NCI-H2196 treated with DMSO at 0.1 percent for 48 hours (cell line): ENCODE data around the gene TMC1.

Experiments used
- DNase-seq: peaks from one replicate; lab custom pipeline; 2025; ENCODE audit not compliant: unreplicated experiment; lab: John Stamatoyannopoulos, UW

The TMC1 gene

DNA sequence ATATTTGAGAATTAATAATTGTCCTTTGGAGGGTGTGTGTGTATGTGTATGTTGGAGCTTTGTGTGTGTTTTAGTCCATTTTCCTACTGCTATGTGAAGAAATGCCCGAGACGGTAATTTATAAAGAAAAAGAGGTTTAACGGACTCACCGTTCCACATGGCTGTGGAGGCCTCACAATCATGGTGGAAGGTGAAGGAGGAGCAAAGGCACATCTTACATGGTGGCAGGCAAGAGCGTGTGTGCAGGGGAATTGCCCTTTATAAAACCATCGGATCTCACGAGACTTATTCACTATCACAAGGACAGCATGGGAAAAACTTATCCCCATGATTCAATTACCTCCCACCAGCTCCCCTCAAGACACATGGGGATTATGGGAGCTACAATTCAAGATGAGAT lies 44.1 kb downstream of the TMC1 start:
- no peak for DNase-seq

DNA sequence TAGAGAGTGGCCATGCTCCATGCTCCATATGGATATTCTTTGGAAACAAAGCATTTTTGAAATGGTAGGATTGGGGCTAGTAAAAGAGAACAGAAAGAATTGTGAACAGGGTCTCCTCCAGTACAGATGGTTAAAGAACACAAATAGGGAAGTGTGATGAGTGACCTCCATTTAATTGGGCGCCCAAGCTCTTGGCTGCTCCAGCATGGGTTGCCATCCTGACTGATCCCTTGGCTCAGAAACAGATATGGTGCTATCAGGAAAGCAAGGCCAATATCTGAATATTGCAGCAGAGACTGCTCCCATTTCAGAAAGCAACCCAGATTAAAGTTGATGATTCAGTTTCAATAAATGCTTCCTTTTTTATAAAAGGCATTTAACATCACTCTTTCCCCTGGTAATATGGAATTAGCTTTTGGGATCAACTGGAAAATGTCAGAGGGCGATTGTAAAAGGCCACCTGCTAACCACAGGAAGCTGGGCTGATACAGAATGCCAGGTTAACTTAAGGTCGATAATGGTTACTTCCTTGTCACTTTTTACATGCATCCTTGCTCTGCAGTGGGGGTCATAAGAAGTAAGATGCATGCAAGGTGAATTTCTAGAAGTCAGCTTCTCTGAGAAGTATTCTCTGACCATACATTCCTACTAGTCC lies 52.9 kb downstream of the TMC1 start:
- DNase-seq: no peak

DNA sequence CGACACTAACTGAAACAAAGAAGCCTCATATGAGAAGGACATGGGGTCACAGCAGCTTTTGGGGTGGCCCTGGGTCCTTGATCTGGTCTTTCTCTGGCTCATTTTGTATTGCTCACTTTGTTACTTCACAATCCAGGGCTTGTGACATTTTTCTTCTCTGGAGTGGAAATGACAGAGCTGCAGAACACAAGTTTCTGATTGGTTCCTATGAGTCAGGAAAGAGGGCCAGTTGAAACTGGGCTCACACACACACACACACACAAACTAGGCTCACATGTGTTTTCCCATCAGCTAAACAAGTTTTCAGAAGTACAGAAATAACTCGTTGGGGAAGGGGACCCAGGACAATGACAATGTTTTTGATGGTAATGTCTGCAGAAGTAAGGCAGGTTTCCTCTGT lies 54.3 kb downstream of the TMC1 start:
- DNase-seq: no peak

DNA sequence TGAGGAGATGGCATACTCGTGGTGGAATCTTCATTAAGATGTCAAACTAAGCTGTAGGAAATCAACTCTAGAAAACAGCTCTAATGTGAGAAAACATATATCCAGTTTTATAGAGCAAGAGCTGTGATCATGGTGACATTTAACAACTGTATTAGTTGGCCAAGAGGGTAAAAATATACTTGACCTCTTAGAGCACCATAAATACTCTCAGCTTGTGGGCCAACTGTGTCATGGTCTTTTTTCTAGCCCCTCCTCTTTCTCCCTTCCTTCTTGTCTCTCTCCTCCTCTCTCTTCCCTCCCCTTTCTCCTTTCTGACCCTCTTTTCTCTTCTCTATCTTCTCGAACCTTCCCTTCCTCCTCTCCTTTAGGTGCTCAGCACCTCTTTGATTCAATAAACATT lies 54.7 kb downstream of the TMC1 start:
- no peak for DNase-seq

DNA sequence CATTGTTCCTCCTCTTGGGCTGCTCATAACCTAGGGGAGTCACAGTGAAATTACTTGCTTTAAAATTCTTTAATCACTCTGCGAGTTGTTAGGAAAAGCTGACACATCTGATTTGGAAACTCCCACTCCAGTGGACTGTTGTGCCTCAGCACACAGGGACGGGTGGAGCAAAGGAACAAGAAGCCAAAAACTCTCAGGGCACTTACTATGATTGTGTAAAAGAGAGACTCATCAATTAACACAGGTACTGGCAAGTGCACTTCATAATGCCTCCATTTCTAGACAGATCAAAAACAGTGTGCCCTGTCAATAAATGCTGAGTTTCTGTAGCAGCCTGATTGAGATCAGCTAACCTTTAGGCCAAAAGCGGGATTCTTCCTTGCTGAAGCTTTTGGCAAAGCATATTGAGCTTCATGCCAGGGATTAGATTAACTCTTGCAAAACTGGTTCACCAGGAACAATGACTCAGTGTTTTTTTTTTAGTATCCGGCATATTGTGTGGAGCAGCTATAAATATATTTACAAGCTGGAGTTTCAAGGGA lies 55.9 kb downstream of the TMC1 start:
- DNase-seq: no peak

DNA sequence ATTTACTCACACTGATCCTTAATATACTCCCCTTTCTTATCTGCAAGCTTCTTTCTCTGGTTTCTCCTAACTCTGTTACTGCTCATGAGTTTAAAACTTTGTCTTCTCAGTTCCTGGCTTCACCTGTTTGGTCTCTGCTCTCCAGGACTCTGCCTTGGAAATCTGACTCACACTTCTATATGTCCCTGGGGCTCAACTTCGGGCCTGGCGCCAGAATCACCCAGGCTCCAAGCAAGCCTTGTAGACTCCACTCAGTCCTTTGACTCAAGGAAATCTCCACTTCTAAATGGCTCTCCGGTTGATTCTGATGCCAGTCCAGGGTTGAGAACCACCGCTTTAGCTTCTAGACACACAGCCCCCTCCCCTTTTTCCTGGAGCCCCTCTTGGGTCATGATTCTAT lies 57.8 kb downstream of the TMC1 start:
- no peak for DNase-seq

DNA sequence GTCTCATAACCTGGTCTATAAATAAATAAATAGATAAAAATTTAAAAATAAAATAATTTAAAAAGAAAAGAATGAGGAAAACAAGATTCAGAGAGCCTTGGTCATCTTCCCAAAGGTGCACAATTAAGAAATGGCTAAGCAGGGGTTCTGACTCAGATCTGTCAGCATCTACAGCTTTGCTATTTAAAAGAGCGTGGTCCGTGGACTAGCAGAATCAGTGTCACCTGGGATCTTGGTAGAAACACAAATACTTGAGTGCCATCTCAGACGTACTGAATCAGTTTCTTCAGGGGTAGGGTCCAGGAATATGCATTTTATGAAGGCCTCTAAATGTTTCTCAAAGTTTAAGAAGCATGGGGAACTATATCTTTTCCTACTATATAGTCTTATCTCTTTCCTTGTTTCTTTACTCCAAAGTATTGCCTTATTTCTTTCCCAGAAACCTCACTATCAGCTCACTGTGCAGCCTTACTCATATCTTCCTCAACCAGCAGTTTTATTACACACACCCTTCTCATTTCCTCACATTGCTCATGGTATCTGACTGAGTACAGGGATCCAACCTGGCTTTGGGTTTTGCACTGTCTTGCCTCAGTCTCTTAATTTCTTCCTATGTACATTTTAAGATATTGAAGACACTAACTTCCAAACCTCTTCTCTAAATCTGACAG lies 58.6 kb downstream of the TMC1 start:
- no peak for DNase-seq

DNA sequence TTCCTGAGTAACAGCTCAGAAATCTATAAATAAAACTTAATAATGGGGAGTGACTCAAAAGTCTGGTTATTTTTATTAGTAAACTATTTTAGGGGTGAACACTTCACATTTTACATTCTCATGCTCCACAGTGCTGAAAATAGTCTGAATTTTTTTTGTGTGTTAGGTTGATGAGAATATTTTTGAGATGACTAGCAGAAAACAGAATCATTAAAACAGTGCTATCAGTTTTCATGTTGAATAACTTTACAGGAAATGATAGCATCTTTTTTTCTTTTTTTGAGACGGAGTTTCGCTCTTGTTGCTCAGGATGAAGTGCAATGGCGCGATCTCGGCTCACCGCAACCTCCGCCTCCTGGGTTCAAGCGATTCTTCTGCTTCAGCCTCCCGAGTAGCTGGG lies 60.3 kb downstream of the TMC1 start:
- DNase-seq: no peak

DNA sequence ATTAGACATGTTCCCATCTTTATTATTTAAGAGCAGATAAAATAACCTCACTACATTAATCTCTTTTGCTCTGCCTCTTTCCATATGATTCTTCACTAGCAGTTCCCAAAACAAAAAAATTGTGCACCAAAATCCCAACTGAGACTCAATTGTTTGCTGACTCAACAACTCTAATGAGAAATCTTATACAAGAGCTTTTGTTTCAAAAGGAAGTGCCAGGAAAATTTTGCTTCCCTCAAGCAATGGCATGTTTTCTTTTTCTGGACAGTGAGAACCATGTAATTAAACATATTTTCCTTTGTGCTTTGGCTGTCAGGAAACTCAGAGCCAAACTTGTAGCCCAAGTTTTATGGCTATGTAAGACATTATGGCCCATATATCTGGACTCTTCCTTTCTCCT lies 62.0 kb downstream of the TMC1 start:
- DNase-seq: no peak

DNA sequence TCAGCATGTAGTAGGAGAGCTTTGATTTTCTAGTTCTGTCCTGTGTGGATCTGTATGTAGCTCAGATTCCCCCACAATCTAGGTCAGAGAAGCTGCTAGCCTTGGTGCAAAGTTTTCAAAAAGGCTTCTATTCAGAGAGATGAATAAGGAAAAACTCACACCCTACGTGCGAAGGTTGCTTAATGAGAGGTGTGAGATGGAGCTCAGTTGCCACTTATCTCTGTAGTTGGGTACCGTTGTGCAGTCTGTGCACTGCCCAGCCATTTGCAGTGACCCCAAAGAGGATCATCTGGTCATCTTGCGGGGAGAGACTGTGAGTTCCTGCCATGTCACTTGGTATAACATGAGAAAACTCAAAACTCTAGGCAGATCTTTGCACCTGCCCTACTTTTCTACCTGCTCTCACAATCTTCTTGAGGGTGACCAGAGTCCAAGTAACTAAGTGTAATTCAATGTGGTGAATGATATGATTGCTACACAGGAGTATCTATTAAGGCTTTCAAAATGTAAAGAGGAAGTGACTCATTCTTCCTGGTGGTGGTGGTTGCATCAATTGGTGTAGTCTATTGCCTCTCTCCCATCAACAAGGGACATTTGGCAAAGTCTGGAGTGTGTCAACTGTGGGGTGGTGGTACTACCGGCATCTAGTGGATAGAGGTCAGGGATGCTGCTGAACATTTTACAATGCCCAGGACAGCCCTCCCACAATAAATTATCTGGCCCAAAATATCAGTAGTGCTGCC lies 65.2 kb downstream of the TMC1 start:
- no peak for DNase-seq

DNA sequence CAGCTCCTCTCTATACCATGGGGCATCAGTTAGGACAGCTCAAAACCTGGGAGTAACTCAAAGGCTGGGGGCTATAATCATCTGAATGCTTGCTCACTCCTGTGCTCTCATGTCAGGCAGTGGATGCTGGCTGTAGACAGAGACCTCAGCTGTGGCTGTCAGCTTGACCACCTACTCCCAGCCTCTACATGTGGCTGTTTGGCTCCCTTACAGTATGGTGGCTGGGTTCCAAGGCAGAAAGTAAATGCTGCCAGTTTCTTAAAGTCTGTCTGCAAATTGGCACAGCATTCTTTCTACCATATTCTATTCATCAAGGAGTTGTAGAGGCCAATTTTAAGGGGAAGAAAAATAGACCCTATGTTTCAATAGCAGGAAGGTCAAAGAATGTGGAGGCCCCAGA lies 66.9 kb downstream of the TMC1 start:
- no peak for DNase-seq

DNA sequence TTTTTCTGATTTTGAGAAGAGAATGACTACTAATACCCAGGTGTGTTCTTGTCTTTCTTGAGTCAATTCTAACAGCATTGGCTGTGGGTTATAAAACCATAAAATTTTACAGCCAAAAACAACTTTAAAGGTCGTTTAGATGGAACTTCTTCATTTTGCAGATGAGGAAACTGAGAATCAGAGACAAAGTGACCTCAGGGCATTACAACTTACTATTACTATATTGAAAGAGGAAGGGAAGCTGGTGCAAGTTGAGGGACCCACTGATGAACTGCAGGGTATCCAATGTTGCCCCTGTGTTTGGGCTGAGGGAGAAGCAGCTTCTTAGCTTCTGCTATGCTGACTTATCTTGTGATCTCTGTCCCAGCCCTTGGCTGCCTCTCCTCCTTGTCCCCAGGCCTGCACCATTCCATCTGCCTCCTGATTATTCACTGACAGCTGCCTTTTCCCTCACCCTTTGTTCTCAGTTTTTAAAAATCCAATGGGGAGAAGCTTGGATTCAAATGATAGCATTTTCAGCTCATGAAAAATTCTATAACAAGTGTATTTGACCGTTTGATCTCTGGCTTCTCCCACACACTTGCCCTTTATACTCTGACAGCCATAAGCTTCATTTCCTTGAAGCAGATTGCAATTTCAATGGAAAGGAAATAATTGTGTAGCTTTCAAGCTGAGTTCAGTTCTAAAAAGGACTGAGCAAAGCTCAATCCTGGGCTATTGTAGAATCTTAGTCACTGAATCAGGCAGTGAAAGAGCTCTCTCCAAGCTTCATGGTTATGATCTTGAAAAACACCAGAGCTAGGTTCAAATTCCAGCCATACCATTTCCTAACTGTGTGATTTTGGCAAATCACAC lies 68.5 kb downstream of the TMC1 start:
- DNase-seq: no peak

DNA sequence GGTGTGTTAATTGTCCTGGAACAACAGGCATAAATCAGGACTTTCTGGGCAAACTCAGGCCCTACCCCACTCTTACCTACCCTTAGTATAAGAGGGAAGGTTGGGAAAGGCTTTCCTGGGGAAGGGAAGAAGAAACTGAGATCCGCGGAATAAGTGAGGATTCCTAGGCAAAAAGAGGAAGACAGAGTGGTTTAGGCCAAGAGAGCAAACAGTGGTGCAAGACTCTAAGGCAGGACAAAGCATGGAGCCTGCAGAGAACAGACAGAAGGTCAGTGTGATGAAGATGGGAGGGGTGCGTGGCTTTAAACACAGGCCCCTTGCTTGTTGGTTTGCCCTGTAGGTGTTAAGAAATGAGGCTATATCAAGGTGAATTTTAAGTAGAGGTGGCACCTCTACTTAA lies 69.4 kb downstream of the TMC1 start:
- no peak for DNase-seq

DNA sequence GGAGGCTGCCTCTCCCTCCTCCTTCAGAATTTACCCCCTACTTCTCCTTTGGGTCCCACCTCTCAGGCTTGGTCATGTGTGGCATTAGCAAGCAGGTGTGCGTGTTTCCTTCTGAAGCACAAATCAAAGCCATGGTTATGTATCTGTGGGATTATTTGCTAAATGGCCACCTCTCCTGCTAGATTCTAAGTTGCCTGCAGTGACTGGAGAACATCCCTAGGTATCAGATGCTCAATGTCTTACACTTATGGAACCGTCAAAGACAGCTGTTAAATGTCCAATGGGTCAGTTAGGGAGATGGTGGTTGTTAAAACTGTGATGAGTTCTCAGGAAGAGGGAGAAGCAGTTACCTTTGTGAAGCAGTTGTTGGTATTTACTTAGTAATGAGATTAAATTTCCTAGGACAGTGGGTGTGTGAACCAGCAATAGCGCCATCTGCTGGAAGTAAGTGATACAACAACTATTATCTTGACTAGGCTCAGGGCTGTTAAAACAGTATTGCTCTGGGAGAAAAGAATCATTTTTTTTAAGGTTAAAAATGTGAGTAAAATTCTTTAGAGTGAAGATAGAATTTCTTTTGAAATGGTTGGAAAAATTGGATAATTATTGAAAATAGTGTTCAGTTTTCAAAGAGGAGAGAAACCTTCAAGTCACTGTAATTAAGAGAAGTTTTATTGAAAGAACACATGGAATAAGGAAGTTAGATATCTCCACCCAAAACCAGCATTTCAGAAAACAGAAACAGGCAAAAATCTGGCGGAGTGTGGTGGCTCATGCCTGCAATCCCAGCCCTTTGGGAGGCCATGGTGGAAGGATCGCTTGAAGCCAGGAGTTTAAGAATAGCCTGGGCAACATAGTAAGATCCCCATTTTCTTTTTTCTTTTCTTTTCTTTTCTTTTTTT lies 71.3 kb downstream of the TMC1 start:
- DNase-seq: peak; percentile 68

DNA sequence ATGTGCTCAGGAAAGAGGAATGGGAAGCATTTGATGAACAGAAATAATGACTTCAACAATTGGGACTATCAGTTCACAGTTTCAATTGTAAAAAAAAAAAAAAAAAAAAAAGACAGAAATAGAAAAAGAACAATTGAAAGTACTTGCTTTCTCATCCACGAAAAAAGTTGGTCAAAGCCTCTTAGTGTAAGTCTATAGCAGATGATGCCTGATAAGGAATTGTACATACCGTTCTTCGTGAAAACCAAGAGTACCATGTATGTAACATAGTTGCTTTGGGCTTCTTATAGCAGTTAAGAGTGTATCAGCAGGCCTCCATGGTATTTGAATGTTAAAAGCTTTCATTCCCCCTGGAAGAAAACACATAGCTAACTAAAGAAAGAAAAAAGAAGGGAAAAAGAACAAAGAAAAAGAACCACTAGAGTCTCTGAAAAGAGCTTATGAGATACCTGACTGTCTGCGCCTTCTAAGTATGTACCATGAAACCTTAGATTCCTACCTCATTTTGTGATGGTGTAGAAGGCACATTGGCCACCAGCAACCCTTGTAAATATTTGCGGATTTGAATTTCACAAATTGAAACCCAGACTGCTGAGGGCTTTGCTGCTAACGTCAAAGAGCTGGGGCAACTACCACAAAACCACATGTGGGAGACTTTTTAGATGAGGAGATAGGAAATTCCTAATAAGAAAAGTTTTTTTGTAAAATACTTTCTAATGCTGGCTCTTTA lies 75.2 kb downstream of the TMC1 start:
- no peak for DNase-seq

DNA sequence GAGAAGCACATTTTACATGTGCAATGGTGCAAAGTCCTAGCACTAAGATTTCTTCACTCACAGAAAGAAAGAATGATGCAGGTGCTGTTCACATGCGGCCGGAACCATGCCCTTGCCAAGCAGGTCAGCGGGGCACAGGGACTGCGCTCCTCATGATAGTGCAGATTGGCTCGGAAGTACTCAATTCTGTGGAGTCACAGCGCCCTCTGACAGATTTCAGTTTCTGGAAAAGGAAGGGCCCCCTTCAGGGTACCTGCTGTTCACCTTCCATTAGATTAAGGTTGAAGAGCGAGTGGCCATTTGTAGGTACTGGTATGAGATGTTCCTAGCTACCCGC lies 75.7 kb downstream of the TMC1 start:
- DNase-seq: no peak

DNA sequence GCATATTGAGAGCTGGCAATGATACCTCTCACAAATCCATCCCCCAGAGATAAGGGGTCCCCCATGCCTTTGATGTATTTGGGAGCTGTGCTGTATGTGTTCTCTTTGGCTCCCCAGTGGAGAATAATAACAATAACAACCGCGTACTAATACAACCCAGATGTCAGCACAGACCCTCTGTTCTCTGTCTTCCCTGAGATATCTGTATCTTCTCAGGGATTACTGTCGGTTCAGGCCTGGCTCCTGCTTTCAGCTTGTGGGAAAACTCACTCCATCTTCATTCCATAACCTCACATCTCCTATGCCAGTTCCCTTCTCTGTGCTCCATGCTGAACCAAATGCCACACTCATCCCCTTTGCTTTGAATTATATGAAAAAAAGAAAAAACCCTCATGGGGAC lies 76.2 kb downstream of the TMC1 start:
- no peak for DNase-seq

DNA sequence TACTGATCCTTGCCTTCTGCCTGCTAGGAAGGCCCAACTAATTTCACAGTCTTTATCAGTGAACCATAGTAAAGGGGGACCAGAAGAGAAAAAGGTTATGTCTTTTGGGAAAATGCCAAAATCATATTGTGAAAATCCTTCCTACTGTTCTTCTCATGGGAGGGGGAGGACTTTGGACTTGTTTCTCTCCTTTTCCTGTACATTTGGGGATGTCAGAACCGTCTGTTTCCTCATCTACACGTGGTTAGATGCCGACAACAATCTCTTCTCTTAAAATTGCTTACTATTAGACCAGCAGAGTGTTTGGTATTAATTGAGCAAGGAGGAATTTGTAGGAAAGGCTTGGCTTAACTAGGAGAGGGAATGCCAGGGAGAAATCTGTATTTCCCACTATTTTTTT lies 77.2 kb downstream of the TMC1 start:
- no peak for DNase-seq

DNA sequence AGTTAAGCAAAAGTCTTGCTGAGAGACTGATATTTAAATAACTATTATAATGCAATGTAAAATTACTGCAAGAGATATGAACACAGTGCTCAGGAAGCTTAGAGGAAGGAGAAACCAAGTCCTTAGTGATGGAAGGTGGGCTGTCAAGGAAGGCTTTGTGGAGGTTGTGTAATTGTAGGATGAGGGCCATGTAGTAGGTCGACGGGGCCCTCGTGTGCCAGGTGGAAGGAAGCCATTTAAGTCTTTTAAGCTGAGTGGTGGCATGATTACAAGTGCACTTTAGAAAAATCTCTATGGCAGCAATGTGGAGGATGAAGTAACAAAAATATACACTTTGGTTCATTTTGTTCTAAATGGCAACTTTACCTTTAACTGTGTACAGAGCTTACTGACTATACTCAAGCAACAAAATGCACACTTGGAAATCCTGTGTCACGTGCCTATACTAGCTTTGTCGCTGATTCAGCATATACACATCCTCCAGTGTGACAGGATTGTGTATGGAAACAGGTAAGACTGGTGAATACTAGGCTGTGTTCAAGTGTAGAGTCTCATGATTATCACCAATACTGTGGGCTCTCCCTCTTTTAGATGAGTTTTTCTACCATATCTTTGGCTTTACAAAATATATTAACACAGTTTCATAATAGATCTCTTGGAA lies 78.6 kb downstream of the TMC1 start:
- DNase-seq: no peak
